GM12878 (cell line): ENCODE measurements around the gene PRR13.
A peak's percentile ranks its signal among the peaks of the same experiment; 100 is the strongest.

Source experiments
- BRCA1 ChIP-seq: IDR thresholded peaks from 2 replicates; pipeline ENCODE4 v1.6.1; 2011; ENCODE audit warnings: low read depth, low read length, improper control_type of control experiment
- KLF5 ChIP-seq: fragments of 450-650 bp; IDR thresholded peaks from 2 replicates; pipeline ENCODE4 v1.6.1; 2014; ENCODE audit warnings: mild to moderate bottlenecking; ENCODE audit not compliant: partially characterized antibody
- POLR2A ChIP-seq: IDR thresholded peaks from 2 replicates; pipeline ENCODE4 v1.6.1; 2011; ENCODE audit warnings: low read depth, mild to moderate bottlenecking, low read length
- SP1 ChIP-seq: IDR thresholded peaks from one replicate; pipeline ENCODE4 v1.6.1; 2011; ENCODE audit warnings: low read depth, low read length
- ZNF274 ChIP-seq: IDR thresholded peaks from one replicate; pipeline ENCODE4 v1.8.0; 2011; ENCODE audit not compliant: insufficient read length, insufficient read depth
- TF ChIP-seq, protein P1 (sequence below), 3 experiments: IDR thresholded peaks in 2 of 3; conservative IDR thresholded peaks in 1 of 3; 2 replicates each; pipeline ENCODE4 v1.5.1; 2011; ENCODE audit warnings: low read depth in 3 of 3, low read length in 3 of 3, mild to moderate bottlenecking in 3 of 3, control low read depth in 2 of 3, moderate library complexity in 2 of 3, inconsistent platforms in 1 of 3, mixed read lengths in 1 of 3; ENCODE audit not compliant: control insufficient read depth in 2 of 3, insufficient read depth in 1 of 3; ENCODE audit errors: extremely low read depth in 1 of 3
- TF ChIP-seq, protein P2 (sequence below): IDR thresholded peaks from 2 replicates; pipeline ENCODE4 v1.6.1; 2011; ENCODE audit warnings: low read depth, low read length, improper control_type of control experiment, borderline replicate concordance
- TF ChIP-seq, protein P3 (sequence below): IDR thresholded peaks from 2 replicates; pipeline ENCODE4 v1.6.1; 2012; ENCODE audit warnings: low read depth, low read length, improper control_type of control experiment
- TF ChIP-seq, protein P4 (sequence below): fragments of 450-650 bp; IDR thresholded peaks from 2 replicates; pipeline ENCODE4 v1.6.1; 2017; ENCODE audit warnings: mild to moderate bottlenecking

DNA sequence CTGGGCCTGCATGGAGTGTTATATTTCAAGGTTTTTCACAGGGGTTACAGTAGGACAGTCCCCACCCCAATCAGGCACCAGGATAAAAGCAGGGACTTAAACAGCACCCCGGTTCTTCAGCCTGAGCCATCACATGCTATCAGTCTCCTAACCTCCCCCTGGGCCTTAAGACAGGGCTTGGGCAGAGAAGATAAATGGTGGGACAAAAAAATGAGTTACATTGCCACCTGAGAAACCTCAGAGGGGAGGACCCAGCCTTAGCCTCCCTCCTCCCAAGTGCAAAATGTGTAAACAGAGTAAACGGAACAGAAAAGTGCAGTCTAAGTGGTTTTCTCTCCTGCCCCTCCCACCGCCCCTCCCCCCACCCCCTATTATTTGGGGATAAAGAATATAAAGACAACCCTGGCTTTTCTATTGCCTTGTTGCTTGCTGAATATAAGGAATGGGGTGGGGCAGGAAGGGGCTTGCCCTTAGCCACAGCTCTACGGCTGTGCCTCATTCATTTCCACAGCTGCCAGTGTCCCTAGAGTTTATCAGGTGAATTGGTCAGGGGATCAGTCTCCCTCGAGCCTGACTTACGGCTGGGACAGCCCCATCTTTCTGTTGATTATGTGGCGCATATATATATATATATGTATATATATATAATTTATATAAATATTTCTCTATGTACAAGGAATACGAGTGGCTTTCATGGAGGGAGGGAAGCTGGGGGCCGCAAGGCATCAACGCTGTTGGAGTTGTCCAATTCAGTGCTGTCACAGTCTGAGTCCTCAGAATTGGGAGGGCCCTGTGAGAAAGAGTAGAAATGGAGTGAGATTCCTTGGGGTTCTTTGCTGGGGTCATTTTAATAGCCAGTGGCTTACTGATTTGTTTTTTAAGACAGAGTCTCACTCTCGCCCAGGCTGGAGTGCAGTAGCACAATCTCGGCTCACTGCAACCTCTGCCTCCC, 39.2 kb downstream of the PRR13 start:
- TF ChIP-seq, protein P1, sequence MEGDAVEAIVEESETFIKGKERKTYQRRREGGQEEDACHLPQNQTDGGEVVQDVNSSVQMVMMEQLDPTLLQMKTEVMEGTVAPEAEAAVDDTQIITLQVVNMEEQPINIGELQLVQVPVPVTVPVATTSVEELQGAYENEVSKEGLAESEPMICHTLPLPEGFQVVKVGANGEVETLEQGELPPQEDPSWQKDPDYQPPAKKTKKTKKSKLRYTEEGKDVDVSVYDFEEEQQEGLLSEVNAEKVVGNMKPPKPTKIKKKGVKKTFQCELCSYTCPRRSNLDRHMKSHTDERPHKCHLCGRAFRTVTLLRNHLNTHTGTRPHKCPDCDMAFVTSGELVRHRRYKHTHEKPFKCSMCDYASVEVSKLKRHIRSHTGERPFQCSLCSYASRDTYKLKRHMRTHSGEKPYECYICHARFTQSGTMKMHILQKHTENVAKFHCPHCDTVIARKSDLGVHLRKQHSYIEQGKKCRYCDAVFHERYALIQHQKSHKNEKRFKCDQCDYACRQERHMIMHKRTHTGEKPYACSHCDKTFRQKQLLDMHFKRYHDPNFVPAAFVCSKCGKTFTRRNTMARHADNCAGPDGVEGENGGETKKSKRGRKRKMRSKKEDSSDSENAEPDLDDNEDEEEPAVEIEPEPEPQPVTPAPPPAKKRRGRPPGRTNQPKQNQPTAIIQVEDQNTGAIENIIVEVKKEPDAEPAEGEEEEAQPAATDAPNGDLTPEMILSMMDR (IDR thresholded peaks at IDR 0.05 in 2 of 3, conservative IDR thresholded peaks at IDR 0.05 in 1 of 3; ENCODE audit: control insufficient read depth in 2 of 3, extremely low read depth in 1 of 3, insufficient read depth in 1 of 3, low read depth in 3 of 3, low read length in 3 of 3), result no peak
- peak; percentile 37; the same call in 1 of the 2 replicates for TF ChIP-seq POLR2A
- TF ChIP-seq, protein P2, sequence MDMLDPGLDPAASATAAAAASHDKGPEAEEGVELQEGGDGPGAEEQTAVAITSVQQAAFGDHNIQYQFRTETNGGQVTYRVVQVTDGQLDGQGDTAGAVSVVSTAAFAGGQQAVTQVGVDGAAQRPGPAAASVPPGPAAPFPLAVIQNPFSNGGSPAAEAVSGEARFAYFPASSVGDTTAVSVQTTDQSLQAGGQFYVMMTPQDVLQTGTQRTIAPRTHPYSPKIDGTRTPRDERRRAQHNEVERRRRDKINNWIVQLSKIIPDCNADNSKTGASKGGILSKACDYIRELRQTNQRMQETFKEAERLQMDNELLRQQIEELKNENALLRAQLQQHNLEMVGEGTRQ, result no peak
- no peak for TF ChIP-seq ZNF274
- TF ChIP-seq, protein P3, sequence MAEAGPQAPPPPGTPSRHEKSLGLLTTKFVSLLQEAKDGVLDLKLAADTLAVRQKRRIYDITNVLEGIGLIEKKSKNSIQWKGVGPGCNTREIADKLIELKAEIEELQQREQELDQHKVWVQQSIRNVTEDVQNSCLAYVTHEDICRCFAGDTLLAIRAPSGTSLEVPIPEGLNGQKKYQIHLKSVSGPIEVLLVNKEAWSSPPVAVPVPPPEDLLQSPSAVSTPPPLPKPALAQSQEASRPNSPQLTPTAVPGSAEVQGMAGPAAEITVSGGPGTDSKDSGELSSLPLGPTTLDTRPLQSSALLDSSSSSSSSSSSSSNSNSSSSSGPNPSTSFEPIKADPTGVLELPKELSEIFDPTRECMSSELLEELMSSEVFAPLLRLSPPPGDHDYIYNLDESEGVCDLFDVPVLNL, result no peak
- TF ChIP-seq, protein P4, sequence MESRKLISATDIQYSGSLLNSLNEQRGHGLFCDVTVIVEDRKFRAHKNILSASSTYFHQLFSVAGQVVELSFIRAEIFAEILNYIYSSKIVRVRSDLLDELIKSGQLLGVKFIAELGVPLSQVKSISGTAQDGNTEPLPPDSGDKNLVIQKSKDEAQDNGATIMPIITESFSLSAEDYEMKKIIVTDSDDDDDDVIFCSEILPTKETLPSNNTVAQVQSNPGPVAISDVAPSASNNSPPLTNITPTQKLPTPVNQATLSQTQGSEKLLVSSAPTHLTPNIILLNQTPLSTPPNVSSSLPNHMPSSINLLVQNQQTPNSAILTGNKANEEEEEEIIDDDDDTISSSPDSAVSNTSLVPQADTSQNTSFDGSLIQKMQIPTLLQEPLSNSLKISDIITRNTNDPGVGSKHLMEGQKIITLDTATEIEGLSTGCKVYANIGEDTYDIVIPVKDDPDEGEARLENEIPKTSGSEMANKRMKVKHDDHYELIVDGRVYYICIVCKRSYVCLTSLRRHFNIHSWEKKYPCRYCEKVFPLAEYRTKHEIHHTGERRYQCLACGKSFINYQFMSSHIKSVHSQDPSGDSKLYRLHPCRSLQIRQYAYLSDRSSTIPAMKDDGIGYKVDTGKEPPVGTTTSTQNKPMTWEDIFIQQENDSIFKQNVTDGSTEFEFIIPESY, result no peak
- no peak for TF ChIP-seq BRCA1
- no peak for TF ChIP-seq SP1
- no peak for TF ChIP-seq KLF5
